K562 (cell line): ENCODE measurements around the gene ZMIZ1. TPM values are rescaled to one million over a fixed set of nuclear protein-coding genes. Genes with fewer than 3 reads are reported as not detected.

ENCODE experiments used
- ATAC-seq: fragments of 200-7000 bp; cut with Tn5 transposase; 3 replicates; pipeline ENCODE4 v1.9.1; 2020; ENCODE audit warnings: moderate library complexity
- BruUV-seq: library from RNA; stranded (reverse); fragments of 400-500 nt; replicated peaks from 2 replicates; lab custom pipeline; 2021; lab: Mats Ljungman, UMichigan
- CTCF ChIA-PET: fragments of 300-600 bp; formaldehyde crosslinking; extraction: SDS; loops from one replicate; lab custom pipeline; 2021; ENCODE audit warnings: low intra/inter-chr PET ratio; lab: Yijun Ruan, JAX
- POLR2A ChIA-PET: fragments of 300-600, 350-650 bp; sonication (Branson Sonifier 250); formaldehyde crosslinking; extraction: SDS; loops from one replicate; lab custom pipeline; 2021; ENCODE audit warnings: antibody characterized with exemption, inconsistent platforms; lab: Yijun Ruan, JAX
- DNase-seq, 4 experiments: peaks; one replicate each; pipeline versions ENCODE4 v3.0.0 to v3.0.0-alpha.2; 2011 to 2018; ENCODE audit warnings: low spot score in 3 of 4, mixed read lengths in 3 of 4; ENCODE audit errors: extremely low read depth in 1 of 4
- FAIRE-seq: peaks from 2 replicates; lab custom pipeline; 2011; peaks lifted over from hg19 to GRCh38; lab: Jason Lieb, UNC
- H2AFZ ChIP-seq: 2 replicates; pipeline ENCODE4 v1.6.0; 2011; ENCODE audit warnings: low read depth, low read length, control low read depth, inconsistent platforms
- H3K27ac ChIP-seq: fragments of 200-600 bp; 3 replicates; pipeline ENCODE4 v1.8.0; 2011; ENCODE audit warnings: low read depth, mild to moderate bottlenecking, control low read depth, inconsistent platforms, low read length, moderate library complexity, mixed read lengths; ENCODE audit errors: extremely low read depth
- H3K27me3 ChIP-seq, 2 experiments: fragments of 300-600 bp in 1 of 2; 2 replicates in 1 of 2; 3 replicates in 1 of 2; pipeline versions ENCODE4 v1.6.0 to v1.8.0; 2011; ENCODE audit warnings: inconsistent platforms in 2 of 2, low read length in 2 of 2, mild to moderate bottlenecking in 1 of 2, mixed read lengths in 1 of 2, moderate library complexity in 1 of 2; ENCODE audit not compliant: control insufficient read depth in 2 of 2, insufficient read depth in 2 of 2
- H3K36me3 ChIP-seq: fragments of 300-600 bp; 3 replicates; pipeline ENCODE4 v1.8.0; 2011; ENCODE audit warnings: mild to moderate bottlenecking, low read length, inconsistent platforms; ENCODE audit not compliant: control insufficient read depth, insufficient read depth
- H3K4me1 ChIP-seq, 2 experiments: fragments of 200-600 bp in 1 of 2; replicated peaks in 1 of 2; 2 replicates in 1 of 2; 3 replicates in 1 of 2; pipeline versions ENCODE4 v1.5.1 to v1.8.0; 2011; ENCODE audit warnings: inconsistent platforms in 2 of 2, low read length in 2 of 2, mild to moderate bottlenecking in 1 of 2, mixed read lengths in 1 of 2, moderate library complexity in 1 of 2; ENCODE audit not compliant: control insufficient read depth in 2 of 2, insufficient read depth in 2 of 2
- H3K4me2 ChIP-seq: 2 replicates; pipeline ENCODE4 v1.6.1; 2011; ENCODE audit warnings: low read length, control low read depth, inconsistent platforms, mixed read lengths; ENCODE audit not compliant: insufficient read depth
- H3K4me3 ChIP-seq: fragments of 200-600 bp; sonication (generic), shearing (Covaris generic); 2 replicates; pipeline ENCODE4 v1.5.1; 2016; ENCODE audit warnings: control low read depth, inconsistent platforms
- H3K79me2 ChIP-seq: fragments of 200-600 bp; 3 replicates; pipeline ENCODE4 v1.8.0; 2011; ENCODE audit warnings: low read length, inconsistent platforms; ENCODE audit not compliant: control insufficient read depth, insufficient read depth
- H3K9ac ChIP-seq, 2 experiments: 2 replicates each; pipeline versions ENCODE4 v1.6.0 to v1.6.1; 2011; ENCODE audit warnings: low read depth in 2 of 2, low read length in 2 of 2, control low read depth in 1 of 2, inconsistent platforms in 1 of 2, mild to moderate bottlenecking in 1 of 2, mixed read lengths in 1 of 2; ENCODE audit not compliant: insufficient read depth in 1 of 2
- H3K9me1 ChIP-seq: one replicate; pipeline ENCODE4 v1.6.0; 2011; ENCODE audit warnings: inconsistent platforms, mild to moderate bottlenecking, low read length, moderate library complexity; ENCODE audit not compliant: control insufficient read depth, insufficient read depth
- H3K9me3 ChIP-seq: replicated peaks from 2 replicates; pipeline ENCODE4 v1.5.1; 2011; ENCODE audit warnings: low read depth, low read length, inconsistent platforms; ENCODE audit not compliant: control insufficient read depth, insufficient read depth
- H4K20me1 ChIP-seq: replicated peaks from 2 replicates; pipeline ENCODE4 v1.6.1; 2011; ENCODE audit warnings: low read length, inconsistent platforms, mixed read lengths; ENCODE audit not compliant: control insufficient read depth, insufficient read depth
- ATF7 ChIP-seq: fragments of 450-650 bp; IDR thresholded peaks from 2 replicates; pipeline ENCODE4 v1.7.1; 2014; ENCODE audit warnings: mild to moderate bottlenecking, moderate library complexity
- MCM3 ChIP-seq: fragments of 450-650 bp; IDR thresholded peaks from 2 replicates; pipeline ENCODE4 v1.6.1; 2016
- NONO ChIP-seq, 2 experiments: fragments of 200-400 bp in 1 of 2; fragments of 450-650 bp in 1 of 2; formaldehyde crosslinking in 1 of 2; IDR thresholded peaks; 2 replicates each; pipeline ENCODE4 v1.6.1; 2017; ENCODE audit warnings: low read depth in 2 of 2, mild to moderate bottlenecking in 2 of 2, moderate library complexity in 2 of 2, low read length in 1 of 2
- NUFIP1 ChIP-seq: fragments of 450-650 bp; IDR thresholded peaks from 2 replicates; pipeline ENCODE4 v1.6.1; 2018; ENCODE audit not compliant: partially characterized antibody
- POLR2G ChIP-seq: fragments of 200-400 bp; formaldehyde crosslinking; IDR thresholded peaks from 2 replicates; pipeline ENCODE4 v1.6.1; 2017; ENCODE audit warnings: low read depth, mild to moderate bottlenecking, antibody characterized with exemption, low read length, moderate library complexity
- ZFPM2 ChIP-seq: fragments of 250-450 bp; sonication (Bioruptor Pico); IDR thresholded peaks from 2 replicates; pipeline ENCODE4 v1.5.1; 2022; ENCODE audit warnings: mild to moderate bottlenecking
- ZNF217 ChIP-seq: sonication (generic); formaldehyde crosslinking; IDR thresholded peaks from 2 replicates; pipeline ENCODE4 v1.8.0; 2022; ENCODE audit warnings: mild to moderate bottlenecking, missing genetic modification reagents
- ZNF695 ChIP-seq: fragments of 450-650 bp; formaldehyde crosslinking; IDR thresholded peaks from 2 replicates; pipeline ENCODE4 v1.4.0; 2020; ENCODE audit warnings: mild to moderate bottlenecking, moderate library complexity
- ZNF764 ChIP-seq: fragments of 250-450 bp; sonication (Bioruptor Pico); IDR thresholded peaks from 2 replicates; pipeline ENCODE4 v1.4.0; 2020; ENCODE audit warnings: low read depth, mild to moderate bottlenecking, moderate library complexity
- WGBS: fragments of 100-300 bp; shearing (Covaris generic); methylation state at CpG from one replicate; pipeline ENCODE4 v1.1.6; 2016; ENCODE audit warnings: low coverage, mixed read lengths; ENCODE audit not compliant: insufficient coverage; ENCODE audit errors: missing lambda C conversion rate; 5-methylcytosine and 5-hydroxymethylcytosine counted together
- in situ Hi-C: fragments of 300-500 bp; cut with MboI; formaldehyde crosslinking; loops from 4 replicates; pipeline ENCODE4 v1.15.0; 2018; ENCODE audit warnings: inconsistent platforms, mixed read lengths
- intact Hi-C: fragments of 100-400 bp; cut with micrococcal nuclease; formaldehyde crosslinking; loops from 2 replicates; pipeline ENCODE4 v1.14.2; 2022
- polyA plus RNA-seq, 8 experiments: library from polyadenylated mRNA; depleted of rRNA in 4 of 8; stranded (reverse) in 5 of 8; unstranded in 3 of 8; fragments of >200 nt; fragmentation: Nextera tagmentation in 2 of 8; fragmentation: Illumina TruSeq in 1 of 8; extraction: Ambion mirVana in 2 of 8; extraction: Trizol in 1 of 8; gene quantifications; 2 replicates each; pipeline versions ENCODE4 v1.2.1 to v1.2.3, GENCODE V29; 2011 to 2014; ENCODE audit warnings: inconsistent platforms in 1 of 8, missing spikeins in 1 of 8
- total RNA-seq, 7 experiments: library from RNA; depleted of rRNA in 6 of 7; stranded (reverse); fragments of >200 nt in 6 of 7; fragmentation: Illumina TruSeq in 2 of 7; extraction: Trizol in 2 of 7; gene quantifications; 2 replicates each; pipeline versions ENCODE4 v1.2.1 to v1.2.3, GENCODE V29; 2011 to 2021; ENCODE audit warnings: low replicate concordance in 1 of 7
- TF ChIP-seq, protein P1 (sequence below), 2 experiments: fragments of 200-800 bp in 1 of 2; sonication (Bioruptor generic) in 1 of 2; sonication (generic) in 1 of 2; formaldehyde crosslinking in 1 of 2; IDR thresholded peaks in 1 of 2; conservative IDR thresholded peaks in 1 of 2; 2 replicates each; pipeline versions ENCODE4 v1.5.0 to v1.6.1; 2016 to 2020; ENCODE audit warnings: missing compliant biosample characterization in 1 of 2, missing genetic modification characterization in 1 of 2, missing genetic modification reagents in 1 of 2
- TF ChIP-seq, protein P2 (sequence below): fragments of 250-450 bp; sonication (Bioruptor Pico); IDR thresholded peaks from 2 replicates; pipeline ENCODE4 v1.5.0; 2022; ENCODE audit warnings: mild to moderate bottlenecking
- TF ChIP-seq, protein P3 (sequence below): fragments of 450-650 bp; IDR thresholded peaks from 2 replicates; pipeline ENCODE4 v1.6.1; 2014; ENCODE audit warnings: low read depth, mild to moderate bottlenecking, moderate library complexity, borderline replicate concordance
- TF ChIP-seq, protein P4 (sequence below): IDR thresholded peaks from 2 replicates; pipeline ENCODE4 v1.6.1; 2011; ENCODE audit not compliant: insufficient read length; ENCODE audit errors: extremely low read depth

ZMIZ1 gene
- total and polyA plus RNA-seq, 9 of the 15 experiments (the other 6 are each of a cell fraction or from before 2014, with no cell fraction given): 1.0 to 37.3 (median 4.3) TPM

DNA sequence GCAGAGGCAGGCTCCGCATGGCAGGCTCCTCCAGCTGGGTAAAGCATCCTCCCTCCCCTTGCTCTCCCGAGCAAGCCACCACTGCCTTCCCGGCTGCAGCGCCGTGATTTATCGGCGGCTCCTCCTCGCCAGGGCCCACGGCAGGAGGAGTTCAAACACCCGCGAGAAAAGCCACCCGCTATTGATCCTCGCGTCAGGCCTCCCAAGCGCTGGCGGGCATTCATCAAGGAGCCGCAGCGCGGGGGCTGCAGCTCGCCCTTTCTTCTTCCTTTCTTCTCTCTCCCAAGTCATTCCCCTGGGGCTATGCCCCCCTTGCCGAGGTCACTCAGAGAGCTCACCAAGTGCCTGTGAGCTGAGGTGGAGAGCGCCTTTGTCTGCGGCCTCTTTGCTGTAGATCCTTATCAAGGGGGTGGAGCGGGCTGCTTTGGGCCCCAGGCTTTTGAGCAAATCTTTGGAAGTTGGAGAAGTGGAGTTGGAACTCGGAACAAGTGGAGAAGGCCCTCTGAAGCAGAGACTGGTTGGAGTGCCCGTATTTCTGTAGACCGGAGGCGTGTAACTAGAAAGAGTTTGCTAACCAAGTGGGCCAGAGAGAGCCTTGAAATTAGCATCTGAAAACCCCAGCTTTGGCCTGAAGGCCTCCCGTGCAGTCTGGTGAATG is 171.3 kb downstream of the ZMIZ1 start (continued):
- TF ChIP-seq, protein P1, sequence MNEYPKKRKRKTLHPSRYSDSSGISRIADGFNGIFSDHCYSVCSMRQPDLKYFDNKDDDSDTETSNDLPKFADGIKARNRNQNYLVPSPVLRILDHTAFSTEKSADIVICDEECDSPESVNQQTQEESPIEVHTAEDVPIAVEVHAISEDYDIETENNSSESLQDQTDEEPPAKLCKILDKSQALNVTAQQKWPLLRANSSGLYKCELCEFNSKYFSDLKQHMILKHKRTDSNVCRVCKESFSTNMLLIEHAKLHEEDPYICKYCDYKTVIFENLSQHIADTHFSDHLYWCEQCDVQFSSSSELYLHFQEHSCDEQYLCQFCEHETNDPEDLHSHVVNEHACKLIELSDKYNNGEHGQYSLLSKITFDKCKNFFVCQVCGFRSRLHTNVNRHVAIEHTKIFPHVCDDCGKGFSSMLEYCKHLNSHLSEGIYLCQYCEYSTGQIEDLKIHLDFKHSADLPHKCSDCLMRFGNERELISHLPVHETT (CRISPR knock-in tag; conservative IDR thresholded peaks at IDR 0.05 in 1 of 2, IDR thresholded peaks at IDR 0.05 in 1 of 2): no peak
- TF ChIP-seq, protein P2, sequence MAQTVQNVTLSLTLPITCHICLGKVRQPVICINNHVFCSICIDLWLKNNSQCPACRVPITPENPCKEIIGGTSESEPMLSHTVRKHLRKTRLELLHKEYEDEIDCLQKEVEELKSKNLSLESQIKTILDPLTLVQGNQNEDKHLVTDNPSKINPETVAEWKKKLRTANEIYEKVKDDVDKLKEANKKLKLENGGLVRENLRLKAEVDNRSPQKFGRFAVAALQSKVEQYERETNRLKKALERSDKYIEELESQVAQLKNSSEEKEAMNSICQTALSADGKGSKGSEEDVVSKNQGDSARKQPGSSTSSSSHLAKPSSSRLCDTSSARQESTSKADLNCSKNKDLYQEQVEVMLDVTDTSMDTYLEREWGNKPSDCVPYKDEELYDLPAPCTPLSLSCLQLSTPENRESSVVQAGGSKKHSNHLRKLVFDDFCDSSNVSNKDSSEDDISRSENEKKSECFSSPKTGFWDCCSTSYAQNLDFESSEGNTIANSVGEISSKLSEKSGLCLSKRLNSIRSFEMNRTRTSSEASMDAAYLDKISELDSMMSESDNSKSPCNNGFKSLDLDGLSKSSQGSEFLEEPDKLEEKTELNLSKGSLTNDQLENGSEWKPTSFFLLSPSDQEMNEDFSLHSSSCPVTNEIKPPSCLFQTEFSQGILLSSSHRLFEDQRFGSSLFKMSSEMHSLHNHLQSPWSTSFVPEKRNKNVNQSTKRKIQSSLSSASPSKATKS: no peak

DNA sequence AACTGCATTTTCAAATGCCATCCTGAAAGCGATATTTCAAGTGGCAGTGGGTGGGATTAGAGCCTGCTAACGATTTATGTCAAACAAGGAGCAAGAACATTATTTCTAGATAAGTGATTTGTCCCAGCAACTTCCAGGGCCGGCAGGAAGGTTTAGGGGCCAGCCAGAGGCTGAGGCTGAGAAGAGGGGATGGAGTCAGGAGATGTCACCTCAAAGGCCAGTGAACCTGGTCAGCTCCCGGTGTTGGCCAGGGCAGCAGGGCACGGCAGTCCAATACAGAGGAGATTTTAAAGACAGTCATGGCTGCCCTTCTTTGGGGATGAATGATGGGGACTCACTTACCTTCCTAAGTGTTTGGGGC is 172.8 kb downstream of the ZMIZ1 start:
- Histone ChIP-seq H3K9me1 (no peaks in the 10 kb centered on the region), H3K36me3 (no peaks in the 10 kb centered on the region; the same call in 2 of the 3 replicates), H3K9me3 (no peaks in the 10 kb centered on the region; the same call in 1 of the 2 replicates), H3K9ac (no peak overlapping the region), H3K27ac (no peak overlapping the region), H3K27me3 (no peaks in the 10 kb centered on the region), H3K79me2 (no peaks in the 10 kb centered on the region), H2AFZ (no peak overlapping the region), H3K4me3 (no peak overlapping the region), H3K4me1 (peaks cover 16 to 33% of the 10 kb centered on the region in 2 experiments), H4K20me1 (peaks cover 24% of the 10 kb centered on the region), H3K4me2 (no peak overlapping the region)
- no TSS peak for BruUV-seq
- ChIA-PET CTCF (no interaction called here), POLR2A (no interaction called here)
- no peak for ATAC-seq
- intact Hi-C loops: no loop called here
- in situ Hi-C loops: no loop called here
- 89% methylated on average over 5 of the region's 5 CpGs for WGBS
- no peak for FAIRE-seq
- no peak for DNase-seq
- TF ChIP-seq ZNF695 (CRISPR knock-in tag) (no peak), MCM3 (no peak), ZNF764 (no peak), NONO (IDR thresholded peaks at IDR 0.05; ENCODE audit: low read depth in 2 of 2, low read length in 1 of 2) (no peak), ZFPM2 (CRISPR knock-in tag) (no peak), NUFIP1 (no peak), ATF7 (no peak), ZNF217 (CRISPR knock-in tag) (no peak), POLR2G (no peak)
- TF ChIP-seq, protein P3, sequence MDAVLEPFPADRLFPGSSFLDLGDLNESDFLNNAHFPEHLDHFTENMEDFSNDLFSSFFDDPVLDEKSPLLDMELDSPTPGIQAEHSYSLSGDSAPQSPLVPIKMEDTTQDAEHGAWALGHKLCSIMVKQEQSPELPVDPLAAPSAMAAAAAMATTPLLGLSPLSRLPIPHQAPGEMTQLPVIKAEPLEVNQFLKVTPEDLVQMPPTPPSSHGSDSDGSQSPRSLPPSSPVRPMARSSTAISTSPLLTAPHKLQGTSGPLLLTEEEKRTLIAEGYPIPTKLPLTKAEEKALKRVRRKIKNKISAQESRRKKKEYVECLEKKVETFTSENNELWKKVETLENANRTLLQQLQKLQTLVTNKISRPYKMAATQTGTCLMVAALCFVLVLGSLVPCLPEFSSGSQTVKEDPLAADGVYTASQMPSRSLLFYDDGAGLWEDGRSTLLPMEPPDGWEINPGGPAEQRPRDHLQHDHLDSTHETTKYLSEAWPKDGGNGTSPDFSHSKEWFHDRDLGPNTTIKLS: no peak
- TF ChIP-seq, protein P4, sequence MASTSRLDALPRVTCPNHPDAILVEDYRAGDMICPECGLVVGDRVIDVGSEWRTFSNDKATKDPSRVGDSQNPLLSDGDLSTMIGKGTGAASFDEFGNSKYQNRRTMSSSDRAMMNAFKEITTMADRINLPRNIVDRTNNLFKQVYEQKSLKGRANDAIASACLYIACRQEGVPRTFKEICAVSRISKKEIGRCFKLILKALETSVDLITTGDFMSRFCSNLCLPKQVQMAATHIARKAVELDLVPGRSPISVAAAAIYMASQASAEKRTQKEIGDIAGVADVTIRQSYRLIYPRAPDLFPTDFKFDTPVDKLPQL: no peak
